ENCODE measurements around the gene GRID2IP. TPM values are rescaled to one million over a fixed set of nuclear protein-coding genes. Genes with fewer than 3 reads are reported as not detected.

The GRID2IP gene
- total and polyA plus RNA-seq, 2 of the 8 experiments (the other 6 are each of a cell fraction or from before 2014, with no cell fraction given) = 0.80 to 1.3 TPM

- Histone ChIP-seq H2BK20ac (ENCODE audit: low read length) (no peak overlapping the region), H3K23me2 (ENCODE audit: low read depth, low read length) (peaks cover 11% of the 10 kb centered on the region; the same call in 1 of the 2 replicates), H3K27ac (ENCODE audit: low read depth, low read length) (no peak overlapping the region), H3K23ac (ENCODE audit: insufficient read length) (no peak overlapping the region), H4K20me1 (replicated peaks in 1 of 2; ENCODE audit: control insufficient read depth in 1 of 2, insufficient read depth in 2 of 2, low read length in 2 of 2) (no peaks in the 10 kb centered on the region), H4K8ac (ENCODE audit: extremely low read depth, insufficient read depth, low read length) (no peak overlapping the region; the same call in 1 of the 2 replicates), H3K18ac (ENCODE audit: extremely low read depth, low read length) (no peak overlapping the region), H4K91ac (replicated peaks; ENCODE audit: insufficient read length, low read length) (no peak overlapping the region), H3K14ac (ENCODE audit: insufficient read length) (no peak overlapping the region), H3K4me3 (ENCODE audit: extremely low read depth in 1 of 4, insufficient read depth in 2 of 4, low read depth in 3 of 4, low read length in 4 of 4) (no peak overlapping the region), H2BK5ac (ENCODE audit: low read depth, low read length) (no peak overlapping the region), H3K9ac (replicated peaks in 1 of 4; ENCODE audit: extremely low read depth in 1 of 4, low read depth in 3 of 4, low read length in 3 of 4) (no peak overlapping the region), H2BK12ac (ENCODE audit: low read depth, low read length) (no peak overlapping the region), H3K9me3 (ENCODE audit: insufficient read depth in 2 of 2, low read depth in 1 of 2, low read length in 1 of 2) (no peaks in the 10 kb centered on the region), H3K36me3 (ENCODE audit: control insufficient read depth in 2 of 4, insufficient read depth in 4 of 4, low read length in 3 of 4) (no peaks in the 10 kb centered on the region), H4K5ac (ENCODE audit: insufficient read length, low read depth, low read length) (no peak overlapping the region), H2AK5ac (ENCODE audit: low read depth, low read length) (no peak overlapping the region), H3K79me1 (ENCODE audit: low read depth, low read length) (no peaks in the 10 kb centered on the region), H2BK15ac (ENCODE audit: low read length) (peak overlapping the region; percentile 5; the same call in 1 of the 2 replicates), H3K4ac (replicated peaks; ENCODE audit: insufficient read length, low read depth, low read length) (no peak overlapping the region), H2BK120ac (replicated peaks; ENCODE audit: low read depth, low read length) (no peak overlapping the region), H2AFZ (ENCODE audit: low read length) (no peak overlapping the region), H3K27me3 (replicated peaks in 1 of 4; ENCODE audit: control insufficient read depth in 3 of 4, extremely low read depth in 1 of 4, insufficient read depth in 3 of 4, low read length in 3 of 4) (peaks cover 0 to 5% (median 1%) of the 10 kb centered on the region in 4 experiments; a peak in 4 of 7 replicates), H3K56ac (replicated peaks; ENCODE audit: insufficient read length, low read depth, low read length) (no peak overlapping the region), H3K4me2 (ENCODE audit: insufficient read depth in 1 of 2, low read depth in 2 of 2, low read length in 2 of 2) (no peak overlapping the region; a peak in 1 of 4 replicates), H3K79me2 (ENCODE audit: control insufficient read depth in 1 of 2, insufficient read depth in 2 of 2, low read length in 2 of 2) (peaks cover 0 to 2% of the 10 kb centered on the region in 2 experiments; a peak in 1 of 4 replicates), H3K4me1 (replicated peaks in 1 of 4; ENCODE audit: control insufficient read depth in 3 of 4, insufficient read depth in 4 of 4, low read length in 3 of 4) (peaks cover 0 to 14% (median 6%) of the 10 kb centered on the region in 4 experiments; a peak in 6 of 7 replicates)
- TF ChIP-seq SAP30 (IDR thresholded peaks at IDR 0.05; ENCODE audit: insufficient read depth, insufficient replicate concordance, low read length) (no peak), FOSL1 (IDR thresholded peaks at IDR 0.05; ENCODE audit: insufficient read depth, low read depth, low read length) (no peak), SIRT6 (IDR thresholded peaks at IDR 0.05; ENCODE audit: low read length) (no peak), HDAC2 (IDR thresholded peaks at IDR 0.05; ENCODE audit: borderline replicate concordance in 1 of 2, low read depth in 2 of 2, low read length in 2 of 2) (no peak), CBX8 (IDR thresholded peaks at IDR 0.05; ENCODE audit: borderline replicate concordance, low read depth, low read length) (no peak)
- ChIA-PET CTCF (ENCODE audit: partially characterized antibody) (interaction anchor here (0.9 to 1.4 kb wide), 3 partner anchors 9 to 69 kb away, joined by 4 to 5 read pairs (median 5); no protein-coding TSS in a partner anchor), POLR2A (ENCODE audit: partially characterized antibody) (no interaction called here)
- 87% methylated on average over 20 of the region's 20 CpGs; no CpG with 5 or more reads in 1 of the 2 experiments for WGBS, 2 experiments (ENCODE audit: extremely low coverage in 1 of 2, insufficient coverage in 1 of 2, insufficient read length in 1 of 2, insufficient replicate concordance in 2 of 2, low coverage in 1 of 2, low lambda C conversion rate in 2 of 2, missing lambda C conversion rate in 1 of 2)
- DNase-seq (ENCODE audit: low read depth in 1 of 2, low spot score in 2 of 2) (no peak), FAIRE-seq (no peak)
Measured at GRCh38 chr7:6505685-6506559, 45.3 kb downstream of the GRID2IP start.
